ENCODE results near the gene FBXO17. TPM values are rescaled to one million over a fixed set of nuclear protein-coding genes. Genes with fewer than 3 reads are reported as not detected.

FBXO17 gene
- total and polyA plus RNA-seq, 2 donors (not counting 3 experiments of a cell fraction or from before 2014, with no cell fraction given), result 21.8 to 23.8 TPM

DNA sequence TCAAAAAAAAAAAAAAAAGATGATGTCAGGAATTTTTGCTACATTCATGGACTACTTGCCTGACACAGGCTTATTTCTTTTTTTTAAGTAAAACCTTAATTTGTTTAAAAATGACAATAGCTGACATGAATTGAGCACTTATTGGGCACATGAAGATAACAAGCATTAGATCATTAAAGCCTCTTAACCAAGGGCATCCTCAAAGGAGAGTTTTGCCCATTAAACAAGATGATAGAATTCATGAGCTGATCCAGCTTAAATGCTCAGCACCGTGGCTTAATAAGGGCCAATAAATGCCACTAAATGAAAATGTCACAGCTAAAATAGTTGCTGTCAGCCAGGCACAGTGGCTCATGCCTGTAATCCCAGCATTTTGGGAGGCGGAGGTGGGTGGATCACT, 19.3 kb downstream of the FBXO17 start:
- no TSS peak for BruUV-seq (replicated peaks)
- CTCF ChIA-PET, result interaction anchor here (0.7 to 1.6 kb wide), 4 partner anchors 16 to 443 kb away, joined by 3 to 5 read pairs (median 4); no protein-coding TSS in a partner anchor
- no peaks in the 10 kb centered on the region for H4K20me1 ChIP-seq (replicated peaks; ENCODE audit: control insufficient read depth, extremely low read depth, insufficient read depth, low read length)
- no peaks in the 10 kb centered on the region for H3K79me2 ChIP-seq (ENCODE audit: control insufficient read depth, insufficient read depth, low read length)
- H3K27me3 ChIP-seq (ENCODE audit: control insufficient read depth in 2 of 2, insufficient read depth in 2 of 2, low read length in 2 of 2), result no peaks in the 10 kb centered on the region
- no peak overlapping the region for H3K9ac ChIP-seq (replicated peaks; ENCODE audit: extremely low read depth, insufficient read depth, low read length)
- no peak overlapping the region for H3K27ac ChIP-seq (ENCODE audit: insufficient read depth, low read depth, low read length)
- intact Hi-C loops (cut with micrococcal nuclease), result no loop called here
- no peak overlapping the region for H3K4me3 ChIP-seq (replicated peaks in 1 of 3; ENCODE audit: insufficient read depth in 1 of 3, low read depth in 1 of 3, low read length in 3 of 3)
- no peak overlapping the region for H2AFZ ChIP-seq (ENCODE audit: low read depth, low read length)
- H3K4me1 ChIP-seq (ENCODE audit: control insufficient read depth, extremely low read depth, insufficient read depth, low read length), result no peaks in the 10 kb centered on the region
- dilution Hi-C loops (cut with MboI; ENCODE audit: extremely low pct_ligation_motif_present, low sequenced_read_pairs), result no loop called here
- FAIRE-seq (no peak), DNase-seq (ENCODE audit: low read depth, low spot score) (no peak)
- H3K4me2 ChIP-seq (ENCODE audit: insufficient read depth, low read length), result no peak overlapping the region
- H3K9me1 ChIP-seq (replicated peaks; ENCODE audit: control insufficient read depth, extremely low read depth, insufficient read depth, low read length), result no peaks in the 10 kb centered on the region
- TF ChIP-seq JUN (IDR thresholded peaks at IDR 0.05; ENCODE audit: borderline replicate concordance, insufficient read depth, insufficient read length, low read depth) (no peak), FOS (IDR thresholded peaks at IDR 0.05; ENCODE audit: borderline replicate concordance, insufficient read depth, low read length) (no peak)
- H3K9me3 ChIP-seq (replicated peaks; ENCODE audit: control insufficient read depth, insufficient read depth, low read length), result no peaks in the 10 kb centered on the region
- H3K36me3 ChIP-seq (ENCODE audit: control insufficient read depth in 2 of 2, extremely low read depth in 1 of 2, insufficient read depth in 2 of 2, low read length in 2 of 2), result peaks cover 0 to 2% of the 10 kb centered on the region in 2 experiments
- POLR2A ChIA-PET, result no interaction called here

DNA sequence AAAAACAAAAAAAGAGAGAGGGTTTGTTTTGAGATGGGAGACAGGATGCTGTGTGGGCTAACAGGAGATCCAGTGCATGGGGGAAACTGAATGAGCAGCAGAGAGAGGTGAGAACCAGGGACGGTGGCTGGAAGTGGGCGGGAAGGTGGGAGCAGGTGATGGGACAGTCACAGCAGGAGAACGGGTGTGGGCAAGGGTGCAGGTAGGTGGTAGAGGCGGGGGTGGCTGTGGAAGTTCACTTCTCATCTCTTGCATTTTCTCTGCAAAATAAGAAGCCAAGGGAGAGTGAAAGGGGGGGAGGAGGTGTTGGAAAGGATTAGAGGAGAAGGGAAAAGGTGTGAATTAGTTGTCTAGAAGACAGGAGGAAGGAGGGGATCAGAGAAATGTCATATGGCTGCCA, 21.9 kb downstream of the FBXO17 start:
- no peak overlapping the region for H3K9ac ChIP-seq (replicated peaks; ENCODE audit: extremely low read depth, insufficient read depth, low read length)
- BruUV-seq (replicated peaks), result no TSS peak
- no peaks in the 10 kb centered on the region for H3K4me1 ChIP-seq (ENCODE audit: control insufficient read depth, extremely low read depth, insufficient read depth, low read length)
- peaks cover 0 to 2% of the 10 kb centered on the region in 2 experiments for H3K36me3 ChIP-seq (ENCODE audit: control insufficient read depth in 2 of 2, extremely low read depth in 1 of 2, insufficient read depth in 2 of 2, low read length in 2 of 2)
- H3K9me3 ChIP-seq (replicated peaks; ENCODE audit: control insufficient read depth, insufficient read depth, low read length), result no peaks in the 10 kb centered on the region
- intact Hi-C loops (cut with micrococcal nuclease), result no loop called here
- ChIA-PET CTCF (interaction anchor here (0.9 to 2.3 kb wide), 4 partner anchors 8 to 551 kb away, joined by 3 to 8 read pairs (median 6); partner anchors contain the start of genes FAM98C, MRPS12 and SARS2), POLR2A (no interaction called here)
- no peak overlapping the region for H3K4me2 ChIP-seq (ENCODE audit: insufficient read depth, low read length)
- DNase-seq (ENCODE audit: low read depth, low spot score) (no peak), FAIRE-seq (no peak)
- H3K27ac ChIP-seq (ENCODE audit: insufficient read depth, low read depth, low read length), result no peak overlapping the region
- H3K9me1 ChIP-seq (replicated peaks; ENCODE audit: control insufficient read depth, extremely low read depth, insufficient read depth, low read length), result no peaks in the 10 kb centered on the region
- TF ChIP-seq, protein P1, sequence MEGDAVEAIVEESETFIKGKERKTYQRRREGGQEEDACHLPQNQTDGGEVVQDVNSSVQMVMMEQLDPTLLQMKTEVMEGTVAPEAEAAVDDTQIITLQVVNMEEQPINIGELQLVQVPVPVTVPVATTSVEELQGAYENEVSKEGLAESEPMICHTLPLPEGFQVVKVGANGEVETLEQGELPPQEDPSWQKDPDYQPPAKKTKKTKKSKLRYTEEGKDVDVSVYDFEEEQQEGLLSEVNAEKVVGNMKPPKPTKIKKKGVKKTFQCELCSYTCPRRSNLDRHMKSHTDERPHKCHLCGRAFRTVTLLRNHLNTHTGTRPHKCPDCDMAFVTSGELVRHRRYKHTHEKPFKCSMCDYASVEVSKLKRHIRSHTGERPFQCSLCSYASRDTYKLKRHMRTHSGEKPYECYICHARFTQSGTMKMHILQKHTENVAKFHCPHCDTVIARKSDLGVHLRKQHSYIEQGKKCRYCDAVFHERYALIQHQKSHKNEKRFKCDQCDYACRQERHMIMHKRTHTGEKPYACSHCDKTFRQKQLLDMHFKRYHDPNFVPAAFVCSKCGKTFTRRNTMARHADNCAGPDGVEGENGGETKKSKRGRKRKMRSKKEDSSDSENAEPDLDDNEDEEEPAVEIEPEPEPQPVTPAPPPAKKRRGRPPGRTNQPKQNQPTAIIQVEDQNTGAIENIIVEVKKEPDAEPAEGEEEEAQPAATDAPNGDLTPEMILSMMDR (IDR thresholded peaks at IDR 0.05; ENCODE audit: extremely low read depth in 1 of 2, insufficient read depth in 1 of 2, low read depth in 1 of 2, low read length in 2 of 2), result no peak
- TF ChIP-seq EZH2 (IDR thresholded peaks at IDR 0.05; ENCODE audit: borderline replicate concordance, low read depth, low read length, severe bottlenecking) (no peak), JUN (IDR thresholded peaks at IDR 0.05; ENCODE audit: borderline replicate concordance, insufficient read depth, insufficient read length, low read depth) (no peak), POLR2A (IDR thresholded peaks at IDR 0.05; ENCODE audit: low read depth, low read length) (no peak), GATA2 (IDR thresholded peaks at IDR 0.05; ENCODE audit: insufficient read depth, insufficient read length, low read depth, low read length) (no peak), MYC (IDR thresholded peaks at IDR 0.05; ENCODE audit: low read depth, low read length) (no peak), POLR2AphosphoS5 (IDR thresholded peaks at IDR 0.05; ENCODE audit: insufficient read depth, low read depth, low read length) (no peak), FOS (IDR thresholded peaks at IDR 0.05; ENCODE audit: borderline replicate concordance, insufficient read depth, low read length) (no peak)
- TF ChIP-seq, protein P2, sequence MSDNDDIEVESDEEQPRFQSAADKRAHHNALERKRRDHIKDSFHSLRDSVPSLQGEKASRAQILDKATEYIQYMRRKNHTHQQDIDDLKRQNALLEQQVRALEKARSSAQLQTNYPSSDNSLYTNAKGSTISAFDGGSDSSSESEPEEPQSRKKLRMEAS (IDR thresholded peaks at IDR 0.05; ENCODE audit: insufficient read depth, insufficient read length), result no peak
- no peaks in the 10 kb centered on the region for H3K79me2 ChIP-seq (ENCODE audit: control insufficient read depth, insufficient read depth, low read length)
- dilution Hi-C loops (cut with MboI; ENCODE audit: extremely low pct_ligation_motif_present, low sequenced_read_pairs), result no loop called here
- H3K27me3 ChIP-seq (ENCODE audit: control insufficient read depth in 2 of 2, insufficient read depth in 2 of 2, low read length in 2 of 2), result no peaks in the 10 kb centered on the region
- H4K20me1 ChIP-seq (replicated peaks; ENCODE audit: control insufficient read depth, extremely low read depth, insufficient read depth, low read length), result no peaks in the 10 kb centered on the region
- no peak overlapping the region for H2AFZ ChIP-seq (ENCODE audit: low read depth, low read length)
- no peak overlapping the region for H3K4me3 ChIP-seq (replicated peaks in 1 of 3; ENCODE audit: insufficient read depth in 1 of 3, low read depth in 1 of 3, low read length in 3 of 3)

Data from endothelial cell of umbilical vein (primary cell).